IMR-90 (cell line): Measurements from ENCODE around the gene NEMP1. TPM values are rescaled to one million over a fixed set of nuclear protein-coding genes. Genes with fewer than 3 reads are reported as not detected.
A peak's percentile ranks its signal among the peaks of the same experiment; 100 is the strongest.

Experiments used
- ATAC-seq: fragments of 200-7000 bp; cut with Tn5 transposase; 2 replicates; pipeline ENCODE4 v1.9.1; 2020; ENCODE audit warnings: low read depth, mild to moderate bottlenecking, moderate library complexity
- BruUV-seq: library from RNA; stranded (reverse); fragments of 400-500 nt; replicated peaks from 2 replicates; lab custom pipeline; 2021; lab: Mats Ljungman, UMichigan
- CTCF ChIA-PET: fragments of 300-600 bp; formaldehyde crosslinking; extraction: SDS; loops from one replicate; lab custom pipeline; 2021; ENCODE audit warnings: antibody characterized with exemption; lab: Yijun Ruan, JAX
- POLR2A ChIA-PET: fragments of 300-600 bp; sonication (Branson Sonifier 250); formaldehyde crosslinking; loops from one replicate; lab custom pipeline; 2022; ENCODE audit warnings: antibody characterized with exemption; ENCODE audit not compliant: unreplicated experiment; lab: Charles Lee
- DNase-seq: peaks from one replicate; pipeline ENCODE4 v3.0.0; 2013
- H2AFZ ChIP-seq: replicated peaks from 2 replicates; pipeline ENCODE3; 2013; ENCODE audit warnings: low read length, mild to moderate bottlenecking; ENCODE audit not compliant: poor library complexity
- H2AK5ac ChIP-seq: 2 replicates; pipeline ENCODE4 v1.6.1; 2013; ENCODE audit warnings: low read depth, low read length, inconsistent platforms
- H2AK9ac ChIP-seq: replicated peaks from 2 replicates; pipeline ENCODE3; 2013; ENCODE audit warnings: mild to moderate bottlenecking, low read depth, low read length, moderate library complexity; ENCODE audit not compliant: poor library complexity
- H2BK120ac ChIP-seq: 2 replicates; pipeline ENCODE4 v1.6.1; 2013; ENCODE audit warnings: low read depth, low read length, inconsistent platforms
- H2BK15ac ChIP-seq: 3 replicates; pipeline ENCODE4 v1.6.1; 2013; ENCODE audit warnings: low read depth, low read length, inconsistent platforms
- H2BK20ac ChIP-seq: 2 replicates; pipeline ENCODE4 v1.6.1; 2013; ENCODE audit warnings: low read depth, mild to moderate bottlenecking, inconsistent platforms, low read length, moderate library complexity
- H2BK5ac ChIP-seq: 2 replicates; pipeline ENCODE4 v1.6.1; 2013; ENCODE audit warnings: mild to moderate bottlenecking, low read depth, low read length, inconsistent platforms; ENCODE audit not compliant: poor library complexity, severe bottlenecking
- H3K14ac ChIP-seq: replicated peaks from 2 replicates; pipeline ENCODE4 v1.6.1; 2013; ENCODE audit warnings: low read depth, low read length, inconsistent platforms
- H3K18ac ChIP-seq: 2 replicates; pipeline ENCODE4 v1.6.1; 2013; ENCODE audit warnings: low read depth, low read length, control low read depth
- H3K23ac ChIP-seq: 2 replicates; pipeline ENCODE4 v1.6.1; 2013; ENCODE audit warnings: low read depth, low read length, inconsistent platforms
- H3K27ac ChIP-seq: 2 replicates; pipeline ENCODE4 v1.5.1; 2013; ENCODE audit warnings: mild to moderate bottlenecking, control low read depth, low read length; ENCODE audit not compliant: insufficient read depth
- H3K27me3 ChIP-seq: 2 replicates; pipeline ENCODE4 v1.6.1; 2013; ENCODE audit warnings: low read length; ENCODE audit not compliant: control insufficient read depth, insufficient read depth
- H3K36me3 ChIP-seq: 2 replicates; pipeline ENCODE4 v1.6.1; 2013; ENCODE audit warnings: low read length, mixed read lengths; ENCODE audit not compliant: control insufficient read depth, insufficient read depth
- H3K4ac ChIP-seq: 2 replicates; pipeline ENCODE4 v1.6.1; 2013; ENCODE audit warnings: low read depth, low read length, inconsistent platforms
- H3K4me1 ChIP-seq: 2 replicates; pipeline ENCODE4 v1.6.1; 2013; ENCODE audit warnings: low read length, mixed read lengths; ENCODE audit not compliant: control insufficient read depth, insufficient read depth
- H3K4me2 ChIP-seq: 2 replicates; pipeline ENCODE4 v1.6.1; 2013; ENCODE audit warnings: low read depth, mild to moderate bottlenecking, control low read depth, low read length, moderate library complexity
- H3K4me3 ChIP-seq: 2 replicates; pipeline ENCODE4 v1.5.1; 2013; ENCODE audit warnings: low read depth, mild to moderate bottlenecking, control low read depth, low read length, moderate library complexity; ENCODE audit not compliant: insufficient read depth
- H3K56ac ChIP-seq: 2 replicates; pipeline ENCODE4 v1.6.1; 2013; ENCODE audit warnings: low read length, inconsistent platforms; ENCODE audit not compliant: insufficient read depth; ENCODE audit errors: extremely low read depth
- H3K79me1 ChIP-seq, 2 experiments: 2 replicates each; pipeline ENCODE4 v1.6.1; 2013; ENCODE audit warnings: low read length in 2 of 2, inconsistent platforms in 1 of 2, low read depth in 1 of 2
- H3K9ac ChIP-seq: 2 replicates; pipeline ENCODE4 v1.6.1; 2013; ENCODE audit warnings: low read depth, low read length, control low read depth
- H3K9me1 ChIP-seq: 2 replicates; pipeline ENCODE4 v1.6.1; 2013; ENCODE audit warnings: low read length, inconsistent platforms; ENCODE audit not compliant: insufficient read depth
- H3K9me3 ChIP-seq: 2 replicates; pipeline ENCODE4 v1.6.1; 2013; ENCODE audit warnings: low read length; ENCODE audit not compliant: control insufficient read depth, insufficient read depth
- H4K20me1 ChIP-seq: 2 replicates; pipeline ENCODE4 v1.6.1; 2013; ENCODE audit warnings: low read length, inconsistent platforms; ENCODE audit not compliant: insufficient read depth
- H4K5ac ChIP-seq: 2 replicates; pipeline ENCODE4 v1.6.1; 2013; ENCODE audit warnings: mild to moderate bottlenecking, low read depth, low read length, control low read depth
- H4K8ac ChIP-seq, 2 experiments: 2 replicates each; pipeline ENCODE4 v1.6.1; 2013; ENCODE audit warnings: low read depth in 2 of 2, low read length in 2 of 2, control low read depth in 1 of 2, inconsistent platforms in 1 of 2
- H4K91ac ChIP-seq: 2 replicates; pipeline ENCODE4 v1.6.1; 2013; ENCODE audit warnings: low read depth, low read length, inconsistent platforms; ENCODE audit not compliant: insufficient read depth
- BHLHE40 ChIP-seq: fragments of 150-350 bp; IDR thresholded peaks from 2 replicates; pipeline ENCODE4 v1.6.1; 2016; ENCODE audit warnings: mild to moderate bottlenecking, low read depth, low read length
- NFE2L2 ChIP-seq: fragments of 150-350 bp; IDR thresholded peaks from 2 replicates; pipeline ENCODE4 v1.6.1; 2016; ENCODE audit warnings: low read depth, mild to moderate bottlenecking, low read length
- POLR2A ChIP-seq: IDR thresholded peaks from 2 replicates; pipeline ENCODE4 v1.6.1; 2012; ENCODE audit warnings: mild to moderate bottlenecking, low read depth, low read length
- SMC3 ChIP-seq: fragments of 150-350 bp; IDR thresholded peaks from 2 replicates; pipeline ENCODE4 v1.6.1; 2016; ENCODE audit warnings: low read depth, mild to moderate bottlenecking, antibody characterized with exemption, low read length, moderate library complexity
- WGBS, 2 experiments: methylation state at CpG; one replicate each; pipeline versions ENCODE4 v1.1.5 to v1.1.7; 2013; ENCODE audit warnings: missing lambda C conversion rate in 2 of 2; ENCODE audit not compliant: insufficient read length in 1 of 2; ENCODE audit errors: extremely low coverage in 2 of 2; 5-methylcytosine and 5-hydroxymethylcytosine counted together
- dilution Hi-C: fragments of 300-500 bp; cut with HindIII; formaldehyde crosslinking; loops from one replicate; pipeline ENCODE4 v1.14.3; 2018; ENCODE audit warnings: low sequenced_read_pairs; ENCODE audit not compliant: unreplicated experiment
- in situ Hi-C: fragments of 300-500 bp; cut with MboI; formaldehyde crosslinking; loops from 3 replicates; pipeline ENCODE4 v1.14.3; 2019; ENCODE audit warnings: low sequenced_read_pairs, inconsistent platforms, mixed read lengths
- intact Hi-C: fragments of 100-400 bp; cut with micrococcal nuclease; formaldehyde crosslinking; loops from 2 replicates; pipeline ENCODE4 v1.10.0; 2022
- polyA plus RNA-seq, 3 experiments: library from polyadenylated mRNA; depleted of rRNA; stranded (reverse); fragments of >200 nt; gene quantifications; 2 replicates each; pipeline ENCODE4 v1.2.3, GENCODE V29; 2012; ENCODE audit warnings: low replicate concordance in 1 of 3
- total RNA-seq: library from RNA; depleted of rRNA; stranded (reverse); fragments of >200 nt; gene quantifications from 2 replicates; pipeline ENCODE4 v1.2.3, GENCODE V29; 2012

The NEMP1 gene
- total and polyA plus RNA-seq, 2 of the 4 experiments (the other 2 are of a cell fraction) = 8.9 to 10.9 TPM

- TF ChIP-seq POLR2A = peak; percentile 72
- 0 out of 2 replicates have a peak, but pooled peaks have one; percentile 21 for TF ChIP-seq SMC3
- peak; percentile 26; the same call in 1 of the 2 replicates for TF ChIP-seq BHLHE40
- no peak for TF ChIP-seq NFE2L2
- WGBS, 2 experiments = 0% methylated on average over 4 of the region's 13 CpGs; no CpG with 5 or more reads in 1 of the 2 experiments
- Histone ChIP-seq H2BK20ac (peak within 1 kb of the TSS; percentile 81), H3K27ac (peak within 1 kb of the TSS; percentile 94), H3K18ac (peak within 1 kb of the TSS; percentile 82), H3K9me3 (no peaks in the 10 kb centered on the region), H3K4me3 (peak within 1 kb of the TSS; percentile 64), H3K56ac (peak within 1 kb of the TSS; percentile 93), H4K20me1 (peaks cover 13% of the 10 kb centered on the region), H3K27me3 (no peaks in the 10 kb centered on the region), H3K9ac (peak within 1 kb of the TSS; percentile 93), H4K91ac (peak within 1 kb of the TSS; percentile 97), H3K9me1 (peaks cover 4% of the 10 kb centered on the region), H2AK5ac (peak within 1 kb of the TSS; percentile 99), H2BK5ac (peak within 1 kb of the TSS; percentile 90), H2BK120ac (peak within 1 kb of the TSS; percentile 86), H4K8ac (peak within 1 kb of the TSS; percentile 85 to 97), H4K5ac (peak within 1 kb of the TSS; percentile 90), H3K4ac (peak within 1 kb of the TSS; percentile 97), H2AFZ (peak within 1 kb of the TSS; percentile 86), H3K36me3 (peaks cover 13% of the 10 kb centered on the region), H3K4me2 (peak within 1 kb of the TSS; percentile 93), H2AK9ac (peak within 1 kb of the TSS; percentile 99), H3K79me1 (peaks cover 22 to 55% of the 10 kb centered on the region in 2 experiments), H3K4me1 (0 out of 2 replicates have a peak, but pooled peaks cover 2% of the 10 kb centered on the region), H2BK15ac (peak within 1 kb of the TSS; percentile 89; the same call in 2 of the 3 replicates), H3K23ac (peak within 1 kb of the TSS; percentile 80), H3K14ac (peak within 1 kb of the TSS; percentile 99)
- DNase-seq (peak; percentile 87), ATAC-seq (peak; percentile 68)
- in situ Hi-C loops = loop anchor here (5.0 kb wide), 2 partner anchors 44 to 104 kb away; partner anchors contain the start of gene ZBTB39
- ChIA-PET POLR2A (interaction anchor here (0.6 to 2.1 kb wide), 10 partner anchors 14 to 42 kb away, joined by 3 to 12 read pairs (median 6); partner anchors contain the start of genes LRP1, NAB2 and NEMP1), CTCF (interaction anchor here (0.8 to 2.9 kb wide), 11 partner anchors 10 to 105 kb away, joined by 3 to 24 read pairs (median 8); partner anchors contain the start of genes NEMP1 and ZBTB39)
- dilution Hi-C loops = no loop called here
- no TSS peak for BruUV-seq
- intact Hi-C loops = loop anchor here (1.0 to 5.0 kb wide), 3 partner anchors 18 to 131 kb away; no protein-coding TSS in a partner anchor
Observed at GRCh38 chr12:57111031-57111734, 32.6 kb upstream of the NEMP1 start, which contains the start of gene STAT6. Gene STAT6 (minus strand): TSS chr12:57111362. CDS start chr12:57108278, 3,084 bp downstream.
